Measurements from ENCODE around the gene RPL10A. TPM values are rescaled to one million over a fixed set of nuclear protein-coding genes. Genes with fewer than 3 reads are reported as not detected.

The RPL10A gene
- total RNA-seq, 4 donors from 2014 or later: 952 to 1,436 (median 1,121) TPM

- Histone ChIP-seq H3K4me1 (peaks cover 0 to 57% (median 27%) of the 10 kb centered on the region in 4 donors), H3K36me3 (no peaks in the 10 kb centered on the region), H3K27me3 (peaks cover 0 to 6% of the 10 kb centered on the region in 2 donors), H3K27ac (peak within 1 kb of the TSS; percentile 89 to 97 (median 93)), H3K9me3 (no peaks in the 10 kb centered on the region), H3K4me3 (peak within 1 kb of the TSS; percentile 65 to 86 (median 79))
- peak in 2 of 5 experiments; percentile 17 to 24 for TF ChIP-seq CTCF (IDR thresholded peaks at IDR 0.05)
- TF ChIP-seq POLR2A (IDR thresholded peaks at IDR 0.05): peak; percentile 51 to 60
- no peak for TF ChIP-seq EP300 (IDR thresholded peaks at IDR 0.05)
- WGBS, 2 donors: 0 to 1% methylated on average over 29 to 38 of the region's 98 CpGs
- peak in 1 of 2 donors; percentile 29 for DNase-seq (ENCODE audit: low spot score in 2 of 2)
Observed at GRCh38 chr6:35496841-35497570, 28.8 kb downstream of the RPL10A start, which contains the start of gene TEAD3. TSS of gene TEAD3 (minus strand) at chr6:35497079.

- TF ChIP-seq CTCF (IDR thresholded peaks at IDR 0.05) (no peak), EP300 (IDR thresholded peaks at IDR 0.05) (peak in 1 of 2 donors; percentile 34)
- Histone ChIP-seq H3K36me3 (no peaks in the 10 kb centered on the region), H3K27me3 (peaks cover 0 to 12% of the 10 kb centered on the region in 2 donors), H3K4me1 (peaks cover 0 to 49% (median 26%) of the 10 kb centered on the region in 4 donors), H3K4me3 (peak overlapping the region; percentile 53 to 86 (median 72)), H3K9me3 (no peaks in the 10 kb centered on the region), H3K27ac (peak overlapping the region; percentile 89 to 93 (median 92))
- DNase-seq (ENCODE audit: low spot score in 2 of 2): peak; percentile 44 to 46
- 1 to 13% methylated on average over 28 to 60 of the region's 77 CpGs for WGBS, 2 donors
Observed at GRCh38 chr6:35497571-35498421, 29.6 kb downstream of the RPL10A start.

- H3K27ac ChIP-seq: peak overlapping the region in 2 of 4 donors; percentile 93
- H3K27me3 ChIP-seq: peaks cover 0 to 20% of the 10 kb centered on the region in 2 donors
- WGBS, 2 donors: 42 to 47% methylated on average over 14 of the region's 14 CpGs
- no peak for TF ChIP-seq CTCF (IDR thresholded peaks at IDR 0.05)
- TF ChIP-seq EP300 (IDR thresholded peaks at IDR 0.05): no peak
- no peak for TF ChIP-seq POLR2A (IDR thresholded peaks at IDR 0.05)
- no peaks in the 10 kb centered on the region for H3K36me3 ChIP-seq
- H3K4me1 ChIP-seq: peaks cover 0 to 42% (median 26%) of the 10 kb centered on the region in 4 donors
- H3K4me3 ChIP-seq: peak overlapping the region; percentile 53 to 86 (median 72)
- H3K9me3 ChIP-seq: no peaks in the 10 kb centered on the region
- no peak for DNase-seq (ENCODE audit: low spot score in 2 of 2)
Observed at GRCh38 chr6:35498422-35499067, 30.3 kb downstream of the RPL10A start.

GRCh38 chr6:35499372-35499771 lies 31.2 kb downstream of the RPL10A start:
- peaks cover 0 to 27% of the 10 kb centered on the region in 2 donors for H3K27me3 ChIP-seq
- H3K4me3 ChIP-seq: no peak overlapping the region
- H3K27ac ChIP-seq: no peak overlapping the region
- no peak for DNase-seq (ENCODE audit: low spot score in 2 of 2)
- H3K36me3 ChIP-seq: no peaks in the 10 kb centered on the region
- no peaks in the 10 kb centered on the region for H3K9me3 ChIP-seq
- peaks cover 0 to 34% (median 23%) of the 10 kb centered on the region in 4 donors for H3K4me1 ChIP-seq
- 77 to 79% methylated on average over 4 of the region's 4 CpGs for WGBS, 2 donors
- no peak for TF ChIP-seq CTCF (IDR thresholded peaks at IDR 0.05)
- no peak for TF ChIP-seq EP300 (IDR thresholded peaks at IDR 0.05)
- TF ChIP-seq POLR2A (IDR thresholded peaks at IDR 0.05): no peak

Data from tibial nerve (tissue), 4 donors.